Measurements from ENCODE around the gene POMGNT1.
A peak's percentile ranks its signal among the peaks of the same experiment; 100 is the strongest.

Gene POMGNT1

DNA sequence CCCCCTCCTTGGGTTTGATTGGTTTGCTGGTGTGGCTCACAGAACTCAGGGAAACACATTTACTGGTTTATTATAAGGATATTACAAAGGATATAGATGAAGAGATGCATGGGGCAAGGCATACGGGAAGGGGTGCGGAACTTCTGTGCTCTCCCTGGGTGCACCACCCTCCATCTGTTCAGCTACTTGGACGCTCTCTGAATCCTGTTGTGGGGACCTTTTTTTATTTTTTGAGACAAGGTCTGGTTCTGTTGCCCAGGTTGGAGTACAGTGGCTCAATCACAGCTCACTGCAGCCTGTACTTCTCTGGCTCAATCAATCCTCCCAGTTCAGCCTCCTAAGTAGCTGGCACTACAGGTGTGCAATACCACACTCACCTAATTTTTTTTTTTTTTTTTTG is 12.3 kb upstream of the POMGNT1 start:
- no peak for DNase-seq (ENCODE audit: low read depth)

DNA sequence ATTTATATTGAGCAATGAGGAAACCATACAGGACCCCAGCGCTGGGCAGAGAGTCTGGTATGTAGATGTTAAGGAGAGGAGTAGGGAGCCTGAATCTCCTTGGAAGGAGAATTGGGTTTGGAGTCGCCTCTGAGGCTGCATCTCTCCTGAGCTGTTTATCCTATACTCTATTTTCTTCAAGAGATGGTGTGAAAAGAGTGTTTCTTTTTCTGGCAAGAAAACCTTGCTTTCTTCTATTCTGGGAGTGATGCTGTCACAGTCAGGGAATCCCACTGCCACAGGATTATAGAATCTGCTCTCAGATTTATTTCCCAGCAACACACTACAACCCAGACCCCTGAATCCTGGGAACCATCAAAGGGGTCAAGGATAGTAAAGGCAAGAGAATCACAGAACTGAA is 8.2 kb upstream of the POMGNT1 start:
- DNase-seq (ENCODE audit: low read depth), result no peak

DNA sequence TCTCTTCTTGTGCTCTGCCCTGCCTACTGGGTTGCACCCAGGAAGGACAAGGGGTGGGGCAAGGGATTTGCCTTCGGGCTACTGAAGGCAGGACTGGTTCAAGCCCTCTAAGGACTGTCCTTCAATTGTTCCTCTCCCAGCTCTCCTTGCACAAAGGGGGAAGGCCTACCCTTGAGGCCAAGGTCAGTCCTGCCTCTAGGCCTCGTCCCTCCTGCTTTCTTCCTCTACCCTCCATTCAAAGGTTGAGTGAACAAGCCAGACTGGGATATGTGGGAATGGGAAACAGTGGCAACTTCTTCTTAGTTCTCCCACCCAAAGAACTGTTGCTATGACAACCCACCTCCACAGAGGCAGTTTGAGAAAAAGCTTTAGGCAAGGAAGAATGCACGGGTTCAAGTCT is 7.6 kb upstream of the POMGNT1 start:
- no peak for DNase-seq (ENCODE audit: low read depth)

DNA sequence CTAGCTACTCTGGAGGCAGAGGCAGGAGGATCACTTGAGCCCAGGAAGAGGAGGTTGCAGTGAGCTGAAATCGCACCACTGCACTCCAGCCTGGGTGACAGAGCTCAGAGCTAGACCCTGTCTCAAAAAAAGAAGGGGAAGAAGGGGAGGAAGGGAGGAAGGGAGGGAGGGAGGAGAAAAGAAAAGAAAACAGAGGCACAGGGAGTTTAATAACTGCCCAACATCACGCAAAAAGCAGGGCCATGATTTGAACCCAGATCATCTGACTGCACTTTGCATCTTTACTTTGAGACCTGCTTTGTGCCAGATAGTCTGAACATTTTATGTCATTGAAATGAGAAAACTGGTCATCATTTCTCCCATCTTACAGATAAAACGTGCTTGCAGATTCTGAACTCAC is 6.9 kb upstream of the POMGNT1 start:
- no peak for DNase-seq (ENCODE audit: low read depth)

DNA sequence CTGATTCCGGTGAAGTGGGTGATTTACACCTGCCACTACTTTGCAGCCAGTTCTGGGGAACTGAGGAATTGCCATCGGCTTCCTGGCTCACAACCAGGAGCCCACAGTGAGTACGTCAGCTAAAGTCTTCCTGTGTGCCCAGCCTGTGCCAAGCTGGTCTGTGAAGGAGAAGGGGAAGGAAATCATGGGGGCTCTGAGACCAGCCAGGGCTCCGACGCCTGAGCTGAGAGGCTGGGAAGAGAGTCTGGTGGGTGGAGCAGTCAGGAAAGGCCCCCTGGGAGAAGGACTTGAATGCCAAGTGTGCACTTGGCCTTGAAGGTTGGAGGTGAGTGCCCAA is 6.1 kb upstream of the POMGNT1 start:
- no peak for DNase-seq (ENCODE audit: low read depth)

DNA sequence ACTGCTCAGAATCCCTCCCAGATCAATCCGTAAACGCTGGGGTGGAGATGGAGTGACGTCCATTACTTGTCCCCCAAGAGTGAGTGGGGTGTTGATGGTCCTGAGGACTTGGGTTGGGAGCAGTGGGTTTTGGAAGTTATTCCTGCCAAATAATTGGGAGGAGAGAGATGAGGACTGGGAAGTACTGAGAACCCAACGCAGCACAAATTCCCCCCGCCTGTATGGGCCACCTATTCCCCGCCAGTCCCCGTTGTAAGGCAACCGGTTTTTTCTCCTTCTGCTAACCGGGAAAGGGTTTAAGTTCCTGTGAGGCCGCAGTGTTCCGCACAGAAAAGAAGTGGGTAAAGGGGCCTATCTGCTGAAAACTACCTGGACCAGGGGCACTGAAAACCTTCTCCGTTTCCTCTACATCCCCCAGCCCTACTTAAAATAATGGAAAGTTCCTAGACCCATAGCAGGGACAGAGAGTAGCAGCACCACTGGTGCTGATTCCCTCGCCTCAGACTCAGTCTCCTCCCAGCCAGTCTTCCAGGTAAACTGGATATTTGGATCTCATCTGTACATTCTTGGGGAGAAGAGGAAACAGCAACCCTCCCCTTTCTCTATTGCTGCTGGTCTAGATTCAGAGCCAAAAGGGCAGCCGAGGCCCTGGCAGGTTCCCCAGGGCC is 5.6 kb upstream of the POMGNT1 start:
- no peak for DNase-seq (ENCODE audit: low read depth)

DNA sequence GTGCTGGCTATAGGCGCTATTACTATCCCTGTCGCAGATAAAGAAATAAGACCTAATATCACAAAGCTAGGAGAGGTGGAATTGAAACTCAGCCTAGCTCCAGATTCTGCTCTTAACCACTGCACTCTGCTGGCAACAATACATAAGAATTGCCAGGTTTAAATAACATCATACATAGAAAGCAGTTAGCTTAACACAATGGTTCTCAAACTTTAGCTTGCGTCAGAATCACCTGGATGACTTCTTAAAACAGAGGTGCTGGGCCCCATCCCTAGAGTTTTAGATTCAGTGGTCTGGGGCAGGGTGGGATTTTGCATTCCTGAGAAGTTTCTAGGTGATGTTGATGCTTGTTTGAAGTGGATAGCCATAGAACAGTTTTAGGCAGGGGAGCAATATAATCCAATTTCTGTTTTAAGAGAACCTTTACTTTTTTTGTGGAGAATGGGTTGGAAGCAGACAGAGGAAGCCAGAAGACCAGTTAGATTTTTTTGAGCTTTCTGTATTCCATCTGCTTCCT is 1.1 kb upstream of the POMGNT1 start:
- DNase-seq (ENCODE audit: low read depth), result no peak

DNA sequence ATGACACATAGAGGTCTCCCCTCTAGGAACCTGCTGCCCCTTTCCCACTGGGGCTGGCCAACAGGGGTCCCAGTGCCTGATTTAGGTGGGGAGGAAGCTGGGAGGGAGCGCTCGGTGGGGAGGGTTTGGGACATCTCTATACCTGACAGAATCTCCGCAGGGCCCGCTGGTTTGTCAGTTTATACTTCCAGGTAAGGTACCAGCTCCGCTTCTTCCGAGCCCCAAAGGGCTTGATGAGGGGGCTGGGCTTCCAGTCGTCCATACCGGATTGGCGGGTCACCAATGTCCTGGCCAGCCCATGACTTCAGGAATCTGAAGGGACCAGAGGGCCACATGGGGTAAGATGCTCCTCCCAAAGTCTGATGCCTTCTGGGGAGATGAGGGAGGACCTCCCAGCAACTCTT is 672 bp downstream of the POMGNT1 start:
- DNase-seq (ENCODE audit: low read depth), result no peak

DNA sequence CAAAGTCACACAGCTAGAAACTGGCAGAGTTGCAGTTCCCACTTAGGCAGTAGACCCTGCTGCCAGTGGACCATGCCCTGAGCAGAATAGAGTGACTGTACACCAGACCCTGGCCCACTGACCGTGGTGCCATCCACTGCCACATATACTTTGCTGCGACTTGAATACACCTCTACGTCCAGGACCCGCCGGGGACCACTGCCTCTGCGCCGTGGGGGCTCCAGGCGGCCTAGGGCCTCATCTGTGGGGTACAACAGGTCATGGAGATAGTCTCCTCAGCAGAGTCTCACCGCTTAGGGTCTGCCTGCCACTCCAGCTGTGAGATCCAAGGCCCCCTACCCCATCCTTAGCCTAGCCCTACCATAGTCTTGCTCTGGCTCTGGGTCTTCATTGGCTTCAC is 1.6 kb downstream of the POMGNT1 start:
- DNase-seq (ENCODE audit: low read depth), result no peak

DNA sequence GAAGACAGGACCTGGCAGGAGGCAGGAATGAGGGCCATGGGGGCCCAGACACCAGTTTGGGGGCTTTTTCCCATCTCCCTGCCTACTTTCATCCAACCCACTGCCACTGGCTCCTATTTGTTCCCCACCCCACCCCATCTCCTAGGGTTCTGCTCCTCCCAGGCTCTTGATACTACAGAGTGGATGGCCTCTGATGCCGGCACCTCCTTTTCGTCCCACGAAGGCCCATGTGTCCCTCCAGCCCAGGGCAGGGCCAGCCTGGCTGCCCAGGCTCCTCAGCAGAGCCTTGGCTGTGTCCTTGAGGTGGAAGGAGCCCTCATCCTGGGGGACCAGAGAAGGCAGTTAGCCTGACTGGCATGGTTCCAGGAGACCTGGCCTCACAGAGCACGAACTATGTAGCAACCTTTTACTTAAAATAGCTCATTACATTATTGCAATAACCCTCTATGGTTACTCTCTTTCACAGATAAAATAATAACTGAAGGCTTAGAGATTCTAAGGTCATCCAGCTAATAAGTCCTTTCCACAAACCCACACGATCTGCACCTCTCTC is 3.5 kb downstream of the POMGNT1 start:
- DNase-seq (ENCODE audit: low read depth), result peak; percentile 35

DNA sequence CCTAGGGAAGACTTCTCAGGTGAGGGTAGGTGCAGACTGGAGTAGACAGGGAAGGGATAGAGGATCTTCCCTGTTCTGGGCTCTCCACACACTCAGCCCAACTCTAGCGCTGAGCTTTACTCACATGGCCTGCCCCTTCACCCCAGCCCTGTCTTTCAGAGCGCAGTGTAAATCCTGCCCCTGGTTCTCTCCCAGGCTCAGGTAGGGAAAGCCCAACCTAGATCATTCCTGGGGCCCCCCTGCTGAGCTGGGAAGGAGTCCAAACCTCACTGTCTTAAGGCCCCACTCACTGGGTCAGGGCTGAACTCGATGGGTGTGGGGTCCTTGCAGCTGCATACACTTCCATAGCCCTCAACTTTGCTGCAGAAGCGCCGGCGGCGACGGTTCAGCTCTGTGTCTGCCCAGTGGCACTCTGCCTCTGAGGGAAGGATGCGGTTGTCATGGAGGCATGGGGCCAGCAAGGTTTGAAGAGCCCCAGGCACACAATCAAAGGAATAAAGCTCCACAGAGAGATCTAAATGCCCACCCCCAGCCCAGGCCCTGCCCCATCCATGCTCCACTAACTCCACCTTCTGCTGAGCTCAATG is 4.2 kb downstream of the POMGNT1 start:
- no peak for DNase-seq (ENCODE audit: low read depth)

DNA sequence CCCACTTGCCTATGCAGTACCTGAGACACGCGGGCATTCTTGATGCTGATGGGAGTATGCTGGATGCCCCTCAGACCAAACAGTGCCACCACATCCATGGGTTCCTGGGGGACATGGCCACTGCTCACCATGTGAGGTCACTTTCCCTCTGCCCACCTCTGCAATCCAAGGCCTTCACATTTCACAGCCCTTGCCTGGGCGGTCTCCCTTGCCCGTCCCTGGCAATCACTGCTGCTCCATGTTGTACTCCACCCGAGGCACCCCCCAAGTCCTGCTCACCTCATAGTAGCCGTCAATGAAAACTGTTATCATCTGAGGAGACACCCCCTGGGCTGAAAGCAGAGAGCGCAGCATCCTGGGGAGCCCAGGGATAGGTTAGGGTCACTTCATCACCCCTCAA is 4.9 kb downstream of the POMGNT1 start:
- no peak for DNase-seq (ENCODE audit: low read depth)

DNA sequence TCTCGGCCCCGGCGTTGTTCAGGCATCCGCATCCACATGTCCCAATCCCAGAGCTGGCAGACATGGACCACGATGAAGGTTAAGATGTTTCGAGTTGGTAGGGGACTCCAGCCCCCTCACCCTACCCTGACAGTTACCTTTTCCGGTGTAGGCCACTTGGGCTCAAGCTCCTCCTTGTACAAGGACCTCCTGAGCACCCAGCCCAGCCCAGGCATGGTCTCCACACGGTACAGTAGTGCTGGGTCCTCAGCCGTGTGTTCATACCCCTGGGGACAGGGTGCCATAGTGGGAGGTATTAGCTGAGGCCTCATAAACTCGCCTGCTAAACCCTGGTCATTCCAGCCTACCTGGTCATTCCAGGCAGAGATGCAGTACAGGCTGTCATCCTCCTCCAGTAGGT is 6.1 kb downstream of the POMGNT1 start:
- DNase-seq (ENCODE audit: low read depth), result no peak

DNA sequence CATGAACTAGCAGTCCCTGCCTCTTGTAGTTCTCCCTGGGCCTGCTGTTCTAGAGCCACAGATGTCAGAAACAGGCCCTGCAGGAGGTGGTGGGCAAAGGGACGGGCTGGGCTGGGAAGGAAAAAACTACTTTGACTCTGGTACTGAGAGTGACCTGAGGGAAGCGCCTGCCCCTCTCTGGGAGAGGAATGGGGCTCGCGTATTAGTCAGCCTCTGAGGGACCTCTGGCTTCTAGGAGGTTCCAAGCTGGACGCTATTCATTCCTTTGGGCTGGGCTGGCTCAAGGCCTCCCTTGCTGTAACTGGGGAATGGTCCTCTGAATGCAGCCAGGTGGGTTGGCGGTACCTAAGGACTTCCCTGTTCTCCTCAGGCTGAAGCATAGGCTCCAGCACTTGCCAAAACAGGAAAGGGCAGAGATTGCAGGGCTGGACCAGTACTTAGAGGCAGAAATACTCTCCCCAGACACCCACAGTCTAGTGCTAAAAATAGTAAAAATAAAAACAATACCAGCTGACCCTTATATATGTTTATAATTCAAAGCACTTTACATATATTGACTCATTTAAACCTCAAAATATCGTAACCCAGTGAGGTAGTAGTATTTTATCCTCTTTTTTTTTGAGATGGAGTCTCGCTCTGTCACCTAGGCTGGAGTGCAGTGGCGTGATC is 7.1 kb downstream of the POMGNT1 start:
- DNase-seq (ENCODE audit: low read depth), result no peak

DNA sequence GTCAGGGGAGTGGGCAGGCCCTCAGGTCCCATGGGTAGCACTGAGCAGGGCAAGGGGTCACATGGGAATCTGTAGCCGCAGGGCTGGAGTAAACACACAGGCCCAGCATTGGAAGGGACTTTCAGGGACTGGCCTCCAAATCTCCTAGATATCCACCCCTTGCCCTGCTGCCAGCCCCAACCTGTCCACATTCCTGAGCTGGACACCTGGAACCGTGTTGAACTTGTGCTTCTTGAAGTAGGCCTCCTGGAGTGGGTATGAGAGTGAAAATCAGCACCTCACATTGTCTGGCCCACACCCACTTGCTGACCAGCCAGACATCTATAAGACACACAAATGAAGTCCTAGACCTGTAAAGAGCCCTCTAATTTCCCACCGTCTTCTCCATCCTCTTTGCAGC is 7.7 kb downstream of the POMGNT1 start:
- DNase-seq (ENCODE audit: low read depth), result no peak

DNA sequence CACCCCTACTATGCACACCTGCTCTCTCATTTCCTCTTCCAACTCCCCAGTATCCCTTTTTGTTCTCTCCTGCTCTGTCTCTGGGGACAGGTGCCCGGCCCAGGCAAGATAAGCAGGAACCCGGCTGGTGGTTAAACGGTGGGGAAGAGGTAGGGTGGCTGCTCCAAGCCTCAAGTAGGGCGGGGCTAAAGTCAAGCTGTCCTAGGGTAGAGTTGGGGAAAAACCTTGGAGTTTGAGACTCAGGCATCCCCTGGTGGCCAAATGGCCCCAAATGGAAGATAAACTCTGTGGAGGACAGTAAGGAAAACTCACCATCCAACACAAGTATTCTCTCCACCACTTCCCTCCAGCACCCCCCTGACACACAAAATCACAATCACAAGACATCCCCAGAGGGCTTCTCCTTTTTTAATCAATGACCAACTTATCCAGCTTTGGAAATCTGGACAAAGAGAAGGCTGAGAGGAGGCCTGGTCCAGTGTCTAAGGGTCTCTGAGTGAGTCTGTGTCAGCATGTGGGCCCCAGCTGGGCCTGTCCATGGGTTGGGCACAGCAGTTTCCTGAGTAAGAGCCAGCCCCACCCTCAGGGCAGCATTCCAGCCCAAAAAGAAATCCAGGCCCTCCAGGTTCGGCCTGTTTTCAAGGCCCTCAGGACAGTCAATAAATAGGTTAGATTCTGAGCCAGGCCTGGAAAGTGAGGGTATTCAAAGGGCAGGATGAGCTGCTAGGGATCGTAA is 9.8 kb downstream of the POMGNT1 start:
- no peak for DNase-seq (ENCODE audit: low read depth)

DNA sequence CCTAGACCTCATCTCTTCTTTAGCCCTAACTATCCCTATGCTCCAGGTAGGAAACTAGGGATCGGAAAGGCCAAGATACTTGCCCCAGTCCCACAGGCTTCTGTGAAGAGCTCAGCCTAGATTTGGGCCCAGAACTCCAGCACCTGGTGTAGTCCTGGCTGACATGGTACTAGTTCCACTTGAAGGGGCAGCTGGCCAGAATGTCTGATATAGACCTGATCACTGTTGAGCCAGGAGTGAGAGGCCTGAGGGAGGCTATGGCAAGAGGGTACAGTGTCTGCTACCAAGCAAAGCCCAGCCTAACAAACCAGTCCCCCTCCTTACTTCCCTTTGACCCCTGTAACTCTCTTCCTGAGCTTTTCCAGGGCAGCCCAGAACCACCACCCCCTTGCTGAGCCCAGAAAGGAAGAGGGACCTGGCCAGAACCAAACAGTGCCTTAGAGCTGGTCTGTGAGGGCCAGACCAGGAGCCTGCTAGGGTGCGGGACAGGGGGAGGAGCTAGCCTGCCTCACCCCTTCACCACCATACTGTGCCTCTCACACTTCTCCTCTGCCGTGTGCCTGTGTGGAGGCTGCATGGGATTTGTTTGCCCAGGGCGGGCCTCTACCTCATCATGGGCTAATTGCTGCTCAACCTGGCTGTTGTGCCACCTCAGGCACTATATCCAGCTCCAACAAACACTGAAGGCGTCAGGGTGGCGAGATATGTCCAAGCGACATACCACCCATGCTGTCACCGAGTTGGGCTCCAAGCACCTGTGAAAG is 10.9 kb downstream of the POMGNT1 start:
- DNase-seq (ENCODE audit: low read depth), result no peak

DNA sequence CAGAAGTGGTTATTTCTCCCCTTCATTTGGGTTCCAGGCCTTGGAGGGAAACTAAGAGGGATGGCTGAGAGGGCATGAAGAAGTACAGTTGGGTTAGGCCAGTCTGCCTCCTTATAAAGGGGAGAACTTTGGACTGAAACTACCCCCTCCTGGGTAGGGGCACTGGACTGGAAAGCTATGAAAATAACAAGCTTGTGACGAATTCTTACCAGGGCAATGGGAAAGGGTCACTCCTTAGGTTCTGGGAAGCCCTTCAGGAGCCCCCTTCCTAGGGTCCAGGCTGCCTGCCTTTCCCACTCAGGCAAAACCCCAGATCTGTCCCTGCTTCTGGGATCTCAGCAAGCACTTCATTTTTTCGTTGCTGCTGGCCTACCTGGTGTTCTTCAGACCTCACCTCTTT is 12.2 kb downstream of the POMGNT1 start:
- no peak for DNase-seq (ENCODE audit: low read depth)

DNA sequence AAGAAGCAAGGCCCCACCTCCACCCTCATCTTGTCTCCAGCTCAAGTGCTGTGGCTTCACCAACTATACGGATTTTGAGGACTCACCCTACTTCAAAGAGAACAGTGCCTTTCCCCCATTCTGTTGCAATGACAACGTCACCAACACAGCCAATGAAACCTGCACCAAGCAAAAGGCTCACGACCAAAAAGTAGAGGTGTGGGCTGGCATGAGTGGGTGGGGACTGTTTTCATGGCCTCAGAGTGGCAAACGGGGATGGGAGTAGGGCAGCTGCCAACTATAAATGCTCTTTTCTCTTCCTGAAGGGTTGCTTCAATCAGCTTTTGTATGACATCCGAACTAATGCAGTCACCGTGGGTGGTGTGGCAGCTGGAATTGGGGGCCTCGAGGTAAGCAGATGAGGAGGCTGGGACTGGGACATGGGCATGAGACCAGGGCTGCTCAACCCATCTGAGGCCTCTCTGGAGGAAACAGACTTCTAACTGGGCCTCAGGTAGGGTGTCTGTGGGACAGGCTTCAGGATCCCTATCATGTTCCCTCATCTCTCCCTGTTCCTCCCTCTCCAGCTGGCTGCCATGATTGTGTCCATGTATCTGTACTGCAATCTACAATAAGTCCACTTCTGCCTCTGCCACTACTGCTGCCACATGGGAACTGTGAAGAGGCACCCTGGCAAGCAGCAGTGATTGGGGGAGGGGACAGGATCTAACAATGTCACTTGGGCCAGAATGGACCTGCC is 13.1 kb downstream of the POMGNT1 start:
- no peak for DNase-seq (ENCODE audit: low read depth)

DNA sequence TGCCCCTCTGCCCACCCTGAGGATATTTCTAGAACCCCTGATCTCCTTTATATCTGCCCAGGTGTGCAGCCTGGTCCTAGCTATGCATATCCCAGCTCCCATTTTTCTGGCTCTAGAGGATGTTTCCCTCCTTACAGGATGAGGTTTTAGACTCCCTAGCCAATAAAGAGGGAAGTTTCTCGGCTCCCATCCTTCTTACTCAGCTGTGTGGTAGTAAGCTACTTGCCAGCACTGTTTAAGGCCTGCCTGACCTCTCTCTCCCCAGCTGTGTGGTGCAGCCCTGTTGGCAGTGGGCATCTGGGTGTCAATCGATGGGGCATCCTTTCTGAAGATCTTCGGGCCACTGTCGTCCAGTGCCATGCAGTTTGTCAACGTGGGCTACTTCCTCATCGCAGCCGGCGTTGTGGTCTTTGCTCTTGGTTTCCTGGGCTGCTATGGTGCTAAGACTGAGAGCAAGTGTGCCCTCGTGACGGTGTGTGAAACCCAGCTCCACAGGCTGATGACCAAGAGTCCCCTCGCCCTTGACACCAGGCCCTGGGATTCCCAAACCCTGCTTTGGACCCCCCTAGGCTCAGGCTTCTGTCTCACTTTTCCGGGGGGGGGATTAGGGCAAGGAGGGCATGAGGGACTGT is 14.2 kb downstream of the POMGNT1 start:
- DNase-seq (ENCODE audit: low read depth), result no peak

Measured in amniotic epithelial cell (primary cell).